ENCODE results near the gene IGSF9B.

IGSF9B gene

GRCh38 chr11:133918608-133919260 lies 38.0 kb downstream of the IGSF9B start:
- DNase-seq: no peak

GRCh38 chr11:133917921-133918607 lies 38.7 kb downstream of the IGSF9B start:
- DNase-seq: no peak

- no peak for DNase-seq
These were observed 39.9 kb downstream of the IGSF9B start for GRCh38 chr11:133916784-133917440.

- DNase-seq: no peak
These were observed 43.0 kb downstream of the IGSF9B start for GRCh38 chr11:133913761-133914160.

- DNase-seq: no peak
These were observed 45.6 kb downstream of the IGSF9B start for GRCh38 chr11:133911171-133911570.

- DNase-seq: no peak
These were observed 46.7 kb downstream of the IGSF9B start for GRCh38 chr11:133910101-133910500.

- no peak for DNase-seq
These were observed 47.9 kb downstream of the IGSF9B start for GRCh38 chr11:133908827-133909226.

DNA sequence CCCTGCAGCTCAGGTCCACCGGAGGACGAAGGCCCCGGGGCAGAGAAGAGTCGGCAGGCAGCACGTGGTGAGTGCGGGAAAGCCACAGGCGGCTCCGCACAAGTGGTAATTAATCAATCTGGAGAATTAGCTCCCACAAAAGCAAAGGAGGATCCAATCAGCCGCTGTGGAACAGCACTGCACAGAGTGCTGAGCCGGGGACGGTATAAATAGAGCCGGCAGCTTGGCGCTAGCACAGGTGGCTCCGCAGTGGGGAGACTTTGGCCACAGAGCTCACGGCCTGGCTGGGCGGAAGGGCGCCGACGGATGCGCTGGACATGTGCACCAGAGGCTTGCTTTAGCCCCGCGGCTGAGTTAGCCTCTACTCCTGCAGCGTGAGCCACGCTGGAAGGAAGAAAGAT lies 48.9 kb downstream of the IGSF9B start:
- DNase-seq: peak; percentile 1

DNA sequence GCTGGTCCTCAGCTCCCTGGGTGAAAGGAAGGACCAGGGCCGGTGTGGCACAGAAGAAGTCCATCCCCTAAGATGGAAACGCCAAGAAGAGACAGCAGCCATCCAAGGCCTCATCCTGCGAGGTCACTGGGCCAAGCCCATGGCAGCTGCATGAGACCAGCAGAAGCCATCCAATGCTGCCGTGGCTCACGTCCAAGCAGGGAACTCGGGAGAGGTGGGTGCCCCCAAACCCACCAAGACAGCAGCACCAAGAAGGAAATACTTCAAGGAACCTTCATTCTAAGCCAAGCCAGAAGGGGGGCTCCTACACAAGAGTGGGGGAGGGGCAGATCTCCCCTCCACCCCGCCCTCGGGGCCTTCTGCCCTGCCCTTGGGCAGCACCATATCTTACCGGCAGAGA lies 49.6 kb downstream of the IGSF9B start:
- DNase-seq: peak; percentile 5

- peak; percentile 3 for DNase-seq
These were observed 50.0 kb downstream of the IGSF9B start for GRCh38 chr11:133906746-133907145.

DNA sequence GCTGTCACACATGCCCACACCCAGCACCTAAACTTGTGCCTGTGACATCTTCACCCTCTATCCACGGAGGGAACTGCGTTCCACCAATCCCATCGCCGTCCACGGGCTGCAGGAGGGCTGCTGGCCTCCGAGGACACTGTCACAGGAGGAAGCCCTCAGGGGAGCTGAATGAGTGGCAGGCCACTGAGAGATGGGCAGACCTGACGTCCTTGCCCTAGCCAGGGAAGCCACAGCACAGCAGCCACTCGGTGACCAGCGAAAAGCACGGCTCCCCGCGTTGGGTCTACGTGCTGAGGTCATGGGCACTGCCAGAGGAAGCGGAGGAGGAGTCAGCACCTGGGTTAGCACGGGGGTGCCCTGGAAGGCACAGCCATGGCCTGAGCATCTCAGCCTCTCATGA lies 50.5 kb downstream of the IGSF9B start:
- DNase-seq: peak; percentile 3

- DNase-seq: no peak
These were observed 51.1 kb downstream of the IGSF9B start for GRCh38 chr11:133905677-133906156.

- peak; percentile 4 for DNase-seq
These were observed 51.8 kb downstream of the IGSF9B start for GRCh38 chr11:133904818-133905515.

DNA sequence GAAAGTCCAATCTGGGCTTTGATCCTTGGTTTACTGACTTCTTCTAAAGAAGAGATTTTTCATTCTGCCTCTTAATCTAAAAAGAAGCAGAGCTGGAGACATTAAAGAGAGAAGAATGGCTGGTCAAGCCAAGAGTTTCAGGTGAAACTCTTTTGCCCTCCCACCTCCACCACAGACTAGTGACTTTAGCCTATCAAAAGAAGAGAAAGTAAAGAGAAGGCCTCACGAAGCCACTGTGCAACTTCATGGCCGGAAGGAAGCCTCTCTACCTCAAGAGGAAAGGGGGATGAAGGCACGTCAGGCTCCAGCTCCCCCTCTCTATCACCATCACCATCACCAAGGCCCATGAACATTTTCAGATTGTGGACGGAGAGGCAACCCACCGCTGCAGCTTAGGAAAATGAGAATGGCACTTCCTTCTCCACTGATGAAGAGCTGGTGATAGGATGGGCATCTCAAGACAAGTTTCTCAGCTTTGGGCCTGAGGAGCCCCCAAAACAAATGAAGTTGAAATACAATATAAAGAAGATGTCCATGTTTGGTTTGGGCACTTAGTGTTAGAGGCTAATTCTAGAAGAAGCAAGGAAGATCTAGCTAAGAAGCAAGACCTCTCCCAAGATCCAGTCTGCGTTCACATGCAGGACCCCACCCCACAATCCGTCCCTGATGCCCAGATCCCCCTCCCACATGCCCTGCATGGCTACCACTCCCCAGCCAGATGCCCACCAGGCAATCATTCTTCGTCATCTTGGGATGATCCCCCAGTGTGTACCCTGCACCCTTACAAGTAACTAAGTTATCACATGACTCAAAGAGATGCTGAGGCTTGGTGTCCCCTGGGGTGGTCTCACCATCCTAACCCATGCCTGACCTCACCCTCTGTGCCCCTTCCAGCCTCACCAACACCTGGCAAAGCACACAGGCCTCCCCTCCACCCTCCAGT lies 52.6 kb downstream of the IGSF9B start:
- DNase-seq: peak; percentile 7

GRCh38 chr11:133903056-133903455 lies 53.7 kb downstream of the IGSF9B start:
- no peak for DNase-seq

DNA sequence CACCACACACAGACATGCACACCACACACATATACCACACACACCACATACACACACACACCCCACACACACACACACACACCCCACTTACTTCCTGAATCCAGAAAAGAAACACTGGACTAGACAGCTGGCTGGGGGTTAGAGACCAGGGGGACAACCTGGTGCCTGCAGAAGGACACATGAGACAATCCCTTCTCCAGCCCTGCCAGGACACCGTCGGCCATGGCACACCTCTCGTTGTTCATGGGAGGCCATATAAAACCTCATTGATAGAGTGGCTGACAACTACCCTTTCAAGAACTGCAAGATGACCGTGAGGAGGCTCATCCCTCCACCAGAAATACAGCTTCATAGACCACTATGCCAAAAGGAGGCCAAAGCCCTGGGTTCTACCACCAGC lies 54.3 kb downstream of the IGSF9B start:
- DNase-seq: peak; percentile 4

DNA sequence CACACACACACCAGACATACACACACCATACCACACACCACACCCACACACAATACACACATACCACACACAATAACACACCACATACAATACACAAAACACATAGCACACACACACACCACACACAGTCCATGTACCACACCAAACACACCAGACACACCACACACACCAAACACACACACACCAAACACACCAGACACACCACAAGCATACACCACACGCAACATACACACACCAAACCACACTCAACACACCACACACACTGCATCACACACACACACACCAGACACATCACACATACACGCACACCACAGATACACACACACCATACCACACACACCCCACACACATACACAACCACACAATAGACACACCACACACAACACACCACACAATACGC lies 54.8 kb downstream of the IGSF9B start:
- DNase-seq: no peak

DNA sequence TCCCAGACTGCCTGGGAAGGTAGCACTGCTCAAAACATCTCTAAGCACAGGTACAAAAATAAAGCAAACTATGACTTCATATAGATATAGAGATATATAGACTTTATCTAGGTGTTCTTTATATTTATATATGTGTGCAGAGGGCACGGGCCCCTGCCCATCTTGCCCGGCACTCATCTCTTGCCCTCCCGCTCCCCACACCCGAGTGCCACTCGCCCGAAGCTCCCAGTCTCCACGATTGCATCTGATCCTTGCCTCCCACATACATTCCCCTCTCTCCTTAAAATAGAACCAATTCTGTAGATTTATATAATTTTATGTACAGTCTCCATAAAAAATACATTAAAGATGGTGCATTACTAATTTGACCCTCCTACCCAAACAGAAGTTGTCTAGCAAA lies 55.5 kb downstream of the IGSF9B start:
- DNase-seq: no peak

DNA sequence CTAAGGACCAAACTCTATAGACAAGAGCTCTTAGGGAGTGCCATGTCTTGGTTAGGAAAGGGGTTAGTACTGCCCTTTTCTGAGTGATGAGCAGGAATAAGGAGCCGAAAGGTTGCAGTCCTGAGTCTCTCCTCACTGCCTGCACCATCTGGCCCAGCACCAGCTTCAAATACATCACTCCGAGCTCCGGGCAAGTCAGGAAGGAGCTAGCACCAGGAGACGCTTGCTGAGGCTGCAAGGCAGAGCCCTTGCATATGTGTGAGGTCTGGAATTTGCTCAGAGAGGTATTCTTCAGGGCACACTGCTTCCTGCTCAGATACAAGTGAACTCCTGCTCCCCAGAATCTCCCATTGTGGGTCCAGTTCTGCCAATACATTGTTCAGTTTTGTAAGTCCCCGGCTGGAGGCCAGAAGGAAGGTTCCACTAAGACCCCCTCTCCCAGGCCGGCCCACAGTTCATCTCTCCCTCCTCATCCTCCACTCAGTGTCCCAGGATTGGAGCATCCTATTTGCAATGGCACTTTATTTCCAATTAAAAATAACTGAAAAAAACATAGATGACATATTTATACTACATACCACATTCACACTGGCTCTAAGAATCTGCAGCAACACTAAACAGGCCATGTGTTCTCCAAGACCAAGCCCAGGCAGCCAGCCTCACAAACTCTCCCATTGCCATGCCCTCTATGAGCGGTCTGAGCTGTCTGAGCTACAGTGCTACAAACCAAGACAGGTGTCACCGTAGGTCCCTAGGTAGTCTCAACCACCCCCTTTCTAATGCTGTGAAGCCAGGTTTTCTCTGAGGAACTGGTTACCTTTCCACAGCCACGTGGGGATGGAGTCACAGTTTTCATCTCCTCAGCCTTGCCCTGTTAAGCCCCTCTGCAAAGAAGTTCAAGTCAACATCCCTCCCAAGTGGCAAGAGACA lies 56.3 kb downstream of the IGSF9B start:
- DNase-seq: no peak

GRCh38 chr11:133898770-133899115 lies 58.0 kb downstream of the IGSF9B start:
- no peak for DNase-seq

Data from activated naive CD4-positive, alpha-beta T cell treated with anti-CD3 and anti-CD28 coated beads, Interleukin-2, amount 50 U/mL, for 16 hours (primary cell).